K562 (cell line): ENCODE measurements around the gene NOX5. TPM values are rescaled to one million over a fixed set of nuclear protein-coding genes. Genes with fewer than 3 reads are reported as not detected.
A peak's percentile ranks its signal among the peaks of the same experiment; 100 is the strongest.

Experiments
- ATAC-seq: fragments of 200-7000 bp; cut with Tn5 transposase; 3 replicates; pipeline ENCODE4 v1.9.1; 2020; ENCODE audit warnings: moderate library complexity
- BruUV-seq: library from RNA; stranded (reverse); fragments of 400-500 nt; replicated peaks from 2 replicates; lab custom pipeline; 2021; lab: Mats Ljungman, UMichigan
- CTCF ChIA-PET: fragments of 300-600 bp; formaldehyde crosslinking; extraction: SDS; loops from one replicate; lab custom pipeline; 2021; ENCODE audit warnings: low intra/inter-chr PET ratio; lab: Yijun Ruan, JAX
- POLR2A ChIA-PET: fragments of 300-600, 350-650 bp; sonication (Branson Sonifier 250); formaldehyde crosslinking; extraction: SDS; loops from one replicate; lab custom pipeline; 2021; ENCODE audit warnings: antibody characterized with exemption, inconsistent platforms; lab: Yijun Ruan, JAX
- DNase-seq, 4 experiments: peaks; one replicate each; pipeline versions ENCODE4 v3.0.0 to v3.0.0-alpha.2; 2011 to 2018; ENCODE audit warnings: low spot score in 3 of 4, mixed read lengths in 3 of 4; ENCODE audit errors: extremely low read depth in 1 of 4
- FAIRE-seq: peaks from 2 replicates; lab custom pipeline; 2011; peaks lifted over from hg19 to GRCh38; lab: Jason Lieb, UNC
- H2AFZ ChIP-seq: 2 replicates; pipeline ENCODE4 v1.6.0; 2011; ENCODE audit warnings: low read depth, low read length, control low read depth, inconsistent platforms
- H3K27ac ChIP-seq: fragments of 200-600 bp; 3 replicates; pipeline ENCODE4 v1.8.0; 2011; ENCODE audit warnings: low read depth, mild to moderate bottlenecking, control low read depth, inconsistent platforms, low read length, moderate library complexity, mixed read lengths; ENCODE audit errors: extremely low read depth
- H3K27me3 ChIP-seq, 2 experiments: fragments of 300-600 bp in 1 of 2; 2 replicates in 1 of 2; 3 replicates in 1 of 2; pipeline versions ENCODE4 v1.6.0 to v1.8.0; 2011; ENCODE audit warnings: inconsistent platforms in 2 of 2, low read length in 2 of 2, mild to moderate bottlenecking in 1 of 2, mixed read lengths in 1 of 2, moderate library complexity in 1 of 2; ENCODE audit not compliant: control insufficient read depth in 2 of 2, insufficient read depth in 2 of 2
- H3K36me3 ChIP-seq: fragments of 300-600 bp; 3 replicates; pipeline ENCODE4 v1.8.0; 2011; ENCODE audit warnings: mild to moderate bottlenecking, low read length, inconsistent platforms; ENCODE audit not compliant: control insufficient read depth, insufficient read depth
- H3K4me1 ChIP-seq, 2 experiments: fragments of 200-600 bp in 1 of 2; replicated peaks in 1 of 2; 2 replicates in 1 of 2; 3 replicates in 1 of 2; pipeline versions ENCODE4 v1.5.1 to v1.8.0; 2011; ENCODE audit warnings: inconsistent platforms in 2 of 2, low read length in 2 of 2, mild to moderate bottlenecking in 1 of 2, mixed read lengths in 1 of 2, moderate library complexity in 1 of 2; ENCODE audit not compliant: control insufficient read depth in 2 of 2, insufficient read depth in 2 of 2
- H3K4me2 ChIP-seq: 2 replicates; pipeline ENCODE4 v1.6.1; 2011; ENCODE audit warnings: low read length, control low read depth, inconsistent platforms, mixed read lengths; ENCODE audit not compliant: insufficient read depth
- H3K4me3 ChIP-seq: fragments of 200-600 bp; sonication (generic), shearing (Covaris generic); 2 replicates; pipeline ENCODE4 v1.5.1; 2016; ENCODE audit warnings: control low read depth, inconsistent platforms
- H3K79me2 ChIP-seq: fragments of 200-600 bp; 3 replicates; pipeline ENCODE4 v1.8.0; 2011; ENCODE audit warnings: low read length, inconsistent platforms; ENCODE audit not compliant: control insufficient read depth, insufficient read depth
- H3K9ac ChIP-seq, 2 experiments: 2 replicates each; pipeline versions ENCODE4 v1.6.0 to v1.6.1; 2011; ENCODE audit warnings: low read depth in 2 of 2, low read length in 2 of 2, control low read depth in 1 of 2, inconsistent platforms in 1 of 2, mild to moderate bottlenecking in 1 of 2, mixed read lengths in 1 of 2; ENCODE audit not compliant: insufficient read depth in 1 of 2
- H3K9me1 ChIP-seq: one replicate; pipeline ENCODE4 v1.6.0; 2011; ENCODE audit warnings: inconsistent platforms, mild to moderate bottlenecking, low read length, moderate library complexity; ENCODE audit not compliant: control insufficient read depth, insufficient read depth
- H3K9me3 ChIP-seq: replicated peaks from 2 replicates; pipeline ENCODE4 v1.5.1; 2011; ENCODE audit warnings: low read depth, low read length, inconsistent platforms; ENCODE audit not compliant: control insufficient read depth, insufficient read depth
- H4K20me1 ChIP-seq: replicated peaks from 2 replicates; pipeline ENCODE4 v1.6.1; 2011; ENCODE audit warnings: low read length, inconsistent platforms, mixed read lengths; ENCODE audit not compliant: control insufficient read depth, insufficient read depth
- ARID1B ChIP-seq: fragments of 450-650 bp; IDR thresholded peaks from 2 replicates; pipeline ENCODE4 v1.6.1; 2016; ENCODE audit warnings: antibody characterized with exemption, mild to moderate bottlenecking, inconsistent platforms
- CREB3 ChIP-seq: fragments of 450-650 bp; conservative IDR thresholded peaks from 2 replicates; pipeline ENCODE4 v1.6.1; 2016; ENCODE audit warnings: missing genetic modification characterization, low read depth, mild to moderate bottlenecking, missing compliant biosample characterization, moderate library complexity
- E2F3 ChIP-seq: fragments of 250-450 bp; sonication (Bioruptor Pico); IDR thresholded peaks from 2 replicates; pipeline ENCODE4 v1.4.0; 2020; ENCODE audit warnings: mild to moderate bottlenecking
- GMEB1 ChIP-seq: fragments of 250-450 bp; sonication (Bioruptor Pico); IDR thresholded peaks from 2 replicates; pipeline ENCODE4 v1.4.0; 2020; ENCODE audit warnings: mild to moderate bottlenecking
- HMG20B ChIP-seq: fragments of 250-450 bp; sonication (Bioruptor Pico); IDR thresholded peaks from 2 replicates; pipeline ENCODE4 v1.5.0; 2021; ENCODE audit warnings: mild to moderate bottlenecking
- NR4A1 ChIP-seq, 2 experiments: fragments of 250-450 bp in 1 of 2; fragments of 450-650 bp in 1 of 2; sonication (Bioruptor Pico) in 1 of 2; IDR thresholded peaks; 2 replicates each; pipeline versions ENCODE4 v1.4.0 to v1.6.1; 2016 to 2020; ENCODE audit warnings: mild to moderate bottlenecking in 2 of 2, missing compliant biosample characterization in 1 of 2, missing genetic modification characterization in 1 of 2, moderate library complexity in 1 of 2
- REST ChIP-seq, 2 experiments: fragments of 450-650 bp; formaldehyde crosslinking in 1 of 2; IDR thresholded peaks; 2 replicates each; pipeline versions ENCODE4 v1.4.0 to v1.6.1; 2014 to 2020; ENCODE audit warnings: mild to moderate bottlenecking in 2 of 2, borderline replicate concordance in 1 of 2, low read depth in 1 of 2
- SIRT6 ChIP-seq: IDR thresholded peaks from one replicate; pipeline ENCODE4 v1.6.1; 2012; ENCODE audit warnings: low read depth, mild to moderate bottlenecking, control low read depth, inconsistent platforms, low read length, moderate library complexity
- SMARCA4 ChIP-seq: fragments of 450-650 bp; IDR thresholded peaks from 2 replicates; pipeline ENCODE4 v1.6.1; 2016
- XRCC3 ChIP-seq: fragments of 450-650 bp; IDR thresholded peaks from 2 replicates; pipeline ENCODE4 v1.6.1; 2017; ENCODE audit warnings: mild to moderate bottlenecking, moderate library complexity
- WGBS: fragments of 100-300 bp; shearing (Covaris generic); methylation state at CpG from one replicate; pipeline ENCODE4 v1.1.6; 2016; ENCODE audit warnings: low coverage, mixed read lengths; ENCODE audit not compliant: insufficient coverage; ENCODE audit errors: missing lambda C conversion rate; 5-methylcytosine and 5-hydroxymethylcytosine counted together
- in situ Hi-C: fragments of 300-500 bp; cut with MboI; formaldehyde crosslinking; loops from 4 replicates; pipeline ENCODE4 v1.15.0; 2018; ENCODE audit warnings: inconsistent platforms, mixed read lengths
- intact Hi-C: fragments of 100-400 bp; cut with micrococcal nuclease; formaldehyde crosslinking; loops from 2 replicates; pipeline ENCODE4 v1.14.2; 2022
- polyA plus RNA-seq, 8 experiments: library from polyadenylated mRNA; depleted of rRNA in 4 of 8; stranded (reverse) in 5 of 8; unstranded in 3 of 8; fragments of >200 nt; fragmentation: Nextera tagmentation in 2 of 8; fragmentation: Illumina TruSeq in 1 of 8; extraction: Ambion mirVana in 2 of 8; extraction: Trizol in 1 of 8; gene quantifications; 2 replicates each; pipeline versions ENCODE4 v1.2.1 to v1.2.3, GENCODE V29; 2011 to 2014; ENCODE audit warnings: inconsistent platforms in 1 of 8, missing spikeins in 1 of 8
- total RNA-seq, 7 experiments: library from RNA; depleted of rRNA in 6 of 7; stranded (reverse); fragments of >200 nt in 6 of 7; fragmentation: Illumina TruSeq in 2 of 7; extraction: Trizol in 2 of 7; gene quantifications; 2 replicates each; pipeline versions ENCODE4 v1.2.1 to v1.2.3, GENCODE V29; 2011 to 2021; ENCODE audit warnings: low replicate concordance in 1 of 7

NOX5 gene
- total and polyA plus RNA-seq, 9 of the 15 experiments (the other 6 are each of a cell fraction or from before 2014, with no cell fraction given), result 0.01 TPM; not detected in 8

GRCh38 chr15:69056365-69056764 lies 41.9 kb downstream of the NOX5 start:
- no peak for DNase-seq
- WGBS, result 3% methylated on average over 3 of the region's 3 CpGs
- no TSS peak for BruUV-seq
- H3K4me1 ChIP-seq, result peaks cover 0 to 2% of the 10 kb centered on the region in 2 experiments; a peak in 2 of 5 replicates
- ChIA-PET CTCF (no interaction called here), POLR2A (interaction anchor here (0.7 kb wide), 1 partner anchor 10 kb away, joined by 4 read pairs; no protein-coding TSS in a partner anchor)
- no peak overlapping the region for H3K27ac ChIP-seq
- no peak for FAIRE-seq
- no peaks in the 10 kb centered on the region for H3K9me1 ChIP-seq
- no peaks in the 10 kb centered on the region for H3K9me3 ChIP-seq
- intact Hi-C loops (loop anchor here (5.0 kb wide), 1 partner anchor 411 kb away; no protein-coding TSS in a partner anchor), in situ Hi-C loops (loop anchor here (5.0 kb wide), 2 partner anchors 166 to 346 kb away; no protein-coding TSS in a partner anchor)
- no peak overlapping the region for H3K4me3 ChIP-seq
- H3K9ac ChIP-seq, result no peak overlapping the region
- ATAC-seq, result no peak
- no peak overlapping the region for H2AFZ ChIP-seq
- peaks cover 2 to 24% of the 10 kb centered on the region in 2 experiments; a peak in 4 of 5 replicates for H3K27me3 ChIP-seq
- H3K36me3 ChIP-seq, result no peaks in the 10 kb centered on the region
- H3K4me2 ChIP-seq, result no peak overlapping the region
- H4K20me1 ChIP-seq, result no peaks in the 10 kb centered on the region; the same call in 1 of the 2 replicates
- no peaks in the 10 kb centered on the region for H3K79me2 ChIP-seq
- no peak for TF ChIP-seq SIRT6
- no peak for TF ChIP-seq GMEB1
- peak; percentile 83 for TF ChIP-seq REST (IDR thresholded peaks at IDR 0.05; ENCODE audit: borderline replicate concordance)
- peak; percentile 81; the same call in 1 of the 2 replicates for TF ChIP-seq REST (CRISPR knock-in tag; IDR thresholded peaks at IDR 0.05; ENCODE audit: low read depth)
- no peak for TF ChIP-seq NR4A1 (CRISPR knock-in tag; IDR thresholded peaks at IDR 0.05)
- no peak for TF ChIP-seq NR4A1 (tag; IDR thresholded peaks at IDR 0.05)
- TF ChIP-seq CREB3, result no peak
- no peak for TF ChIP-seq E2F3 (CRISPR knock-in tag)
- no peak for TF ChIP-seq SMARCA4
- no peak for TF ChIP-seq ARID1B
- TF ChIP-seq XRCC3, result no peak
- TF ChIP-seq HMG20B (CRISPR knock-in tag), result no peak
